ENCODE measurements around the gene STOML2. TPM values are rescaled to one million over a fixed set of nuclear protein-coding genes. Genes with fewer than 3 reads are reported as not detected.

The STOML2 gene
- total RNA-seq, 1 experiment from 2014 or later, result 97.3 TPM

GRCh38 chr9:35059438-35059837, 43.5 kb downstream of the STOML2 start:
- no peaks in the 10 kb centered on the region for H3K27me3 Mint-ChIP-seq (ENCODE audit: unreplicated experiment)
- BruUV-seq (replicated peaks), result no TSS peak
- H3K9me3 Mint-ChIP-seq (ENCODE audit: low read depth, unreplicated experiment), result no peaks in the 10 kb centered on the region
- H3K4me1 Mint-ChIP-seq (ENCODE audit: low read depth, unreplicated experiment), result no peaks in the 10 kb centered on the region
- intact Hi-C loops (cut with micrococcal nuclease; ENCODE audit: unreplicated experiment), result no loop called here
- no peak for DNase-seq
- no peak overlapping the region for H3K27ac Mint-ChIP-seq (ENCODE audit: unreplicated experiment)
- CTCF ChIA-PET, result no interaction called here
- H3K36me3 Mint-ChIP-seq (ENCODE audit: insufficient read depth, unreplicated experiment), result peaks cover 82% of the 10 kb centered on the region
- H3K4me3 Mint-ChIP-seq (ENCODE audit: low read depth, unreplicated experiment), result no peak overlapping the region
- TF ChIP-seq, protein P1, sequence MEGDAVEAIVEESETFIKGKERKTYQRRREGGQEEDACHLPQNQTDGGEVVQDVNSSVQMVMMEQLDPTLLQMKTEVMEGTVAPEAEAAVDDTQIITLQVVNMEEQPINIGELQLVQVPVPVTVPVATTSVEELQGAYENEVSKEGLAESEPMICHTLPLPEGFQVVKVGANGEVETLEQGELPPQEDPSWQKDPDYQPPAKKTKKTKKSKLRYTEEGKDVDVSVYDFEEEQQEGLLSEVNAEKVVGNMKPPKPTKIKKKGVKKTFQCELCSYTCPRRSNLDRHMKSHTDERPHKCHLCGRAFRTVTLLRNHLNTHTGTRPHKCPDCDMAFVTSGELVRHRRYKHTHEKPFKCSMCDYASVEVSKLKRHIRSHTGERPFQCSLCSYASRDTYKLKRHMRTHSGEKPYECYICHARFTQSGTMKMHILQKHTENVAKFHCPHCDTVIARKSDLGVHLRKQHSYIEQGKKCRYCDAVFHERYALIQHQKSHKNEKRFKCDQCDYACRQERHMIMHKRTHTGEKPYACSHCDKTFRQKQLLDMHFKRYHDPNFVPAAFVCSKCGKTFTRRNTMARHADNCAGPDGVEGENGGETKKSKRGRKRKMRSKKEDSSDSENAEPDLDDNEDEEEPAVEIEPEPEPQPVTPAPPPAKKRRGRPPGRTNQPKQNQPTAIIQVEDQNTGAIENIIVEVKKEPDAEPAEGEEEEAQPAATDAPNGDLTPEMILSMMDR (IDR thresholded peaks at IDR 0.05; ENCODE audit: unreplicated experiment), result no peak

- DNase-seq, result no peak
- intact Hi-C loops (cut with micrococcal nuclease; ENCODE audit: unreplicated experiment), result no loop called here
- no peaks in the 10 kb centered on the region for H3K4me1 Mint-ChIP-seq (ENCODE audit: low read depth, unreplicated experiment)
- no peaks in the 10 kb centered on the region for H3K27me3 Mint-ChIP-seq (ENCODE audit: unreplicated experiment)
- H3K36me3 Mint-ChIP-seq (ENCODE audit: insufficient read depth, unreplicated experiment), result peaks cover 83% of the 10 kb centered on the region
- CTCF ChIA-PET, result no interaction called here
- TF ChIP-seq, protein P1 (IDR thresholded peaks at IDR 0.05; ENCODE audit: unreplicated experiment), result no peak
- no TSS peak for BruUV-seq (replicated peaks)
- H3K4me3 Mint-ChIP-seq (ENCODE audit: low read depth, unreplicated experiment), result no peak overlapping the region
- no peak overlapping the region for H3K27ac Mint-ChIP-seq (ENCODE audit: unreplicated experiment)
- H3K9me3 Mint-ChIP-seq (ENCODE audit: low read depth, unreplicated experiment), result no peaks in the 10 kb centered on the region
Observed at GRCh38 chr9:35057271-35057620, 45.7 kb downstream of the STOML2 start.

GRCh38 chr9:35056571-35057270, 46.2 kb downstream of the STOML2 start:
- CTCF ChIA-PET, result no interaction called here
- Mint-ChIP-seq H3K4me1 (ENCODE audit: low read depth, unreplicated experiment) (no peaks in the 10 kb centered on the region), H3K36me3 (ENCODE audit: insufficient read depth, unreplicated experiment) (peaks cover 78% of the 10 kb centered on the region), H3K27me3 (ENCODE audit: unreplicated experiment) (no peaks in the 10 kb centered on the region), H3K9me3 (ENCODE audit: low read depth, unreplicated experiment) (no peaks in the 10 kb centered on the region), H3K4me3 (ENCODE audit: low read depth, unreplicated experiment) (no peak overlapping the region), H3K27ac (ENCODE audit: unreplicated experiment) (no peak overlapping the region)
- BruUV-seq (replicated peaks), result TSS peak; percentile 25
- TF ChIP-seq, protein P1 (IDR thresholded peaks at IDR 0.05; ENCODE audit: unreplicated experiment), result no peak
- intact Hi-C loops (cut with micrococcal nuclease; ENCODE audit: unreplicated experiment), result no loop called here
- DNase-seq, result no peak

- H3K27ac Mint-ChIP-seq (ENCODE audit: unreplicated experiment), result no peak overlapping the region
- DNase-seq, result no peak
- CTCF ChIA-PET, result no interaction called here
- H3K4me3 Mint-ChIP-seq (ENCODE audit: low read depth, unreplicated experiment), result no peak overlapping the region
- no peaks in the 10 kb centered on the region for H3K27me3 Mint-ChIP-seq (ENCODE audit: unreplicated experiment)
- BruUV-seq (replicated peaks), result no TSS peak
- TF ChIP-seq, protein P1 (IDR thresholded peaks at IDR 0.05; ENCODE audit: unreplicated experiment), result no peak
- peaks cover 74% of the 10 kb centered on the region for H3K36me3 Mint-ChIP-seq (ENCODE audit: insufficient read depth, unreplicated experiment)
- intact Hi-C loops (cut with micrococcal nuclease; ENCODE audit: unreplicated experiment), result no loop called here
- no peaks in the 10 kb centered on the region for H3K9me3 Mint-ChIP-seq (ENCODE audit: low read depth, unreplicated experiment)
- no peaks in the 10 kb centered on the region for H3K4me1 Mint-ChIP-seq (ENCODE audit: low read depth, unreplicated experiment)
Observed at GRCh38 chr9:35054871-35055644, 47.9 kb downstream of the STOML2 start.

Data from Calu3 (cell line).